ENCODE measurements around the gene KLC4. TPM values are rescaled to one million over a fixed set of nuclear protein-coding genes. Genes with fewer than 3 reads are reported as not detected.

KLC4 gene
- polyA plus RNA-seq, 1 experiment: 9.1 TPM

- peak within 1 kb of the TSS; percentile 89 for H3K4me3 ChIP-seq (ENCODE audit: low read depth, low read length)
- peak; percentile 85 for DNase-seq (ENCODE audit: low read depth, low spot score)
- POLR2A ChIA-PET: interaction anchor here (0.6 to 2.6 kb wide), 19 partner anchors 10 to 629 kb away, joined by 3 to 25 read pairs (median 4); partner anchors contain the start of genes CNPY3, CUL9, KLHDC3 and MEA1
- CTCF ChIA-PET: interaction anchor here (0.6 to 2.3 kb wide), 3 partner anchors 90 to 96 kb away, joined by 5 to 6 read pairs (median 6); no protein-coding TSS in a partner anchor
- TF ChIP-seq, protein P1, sequence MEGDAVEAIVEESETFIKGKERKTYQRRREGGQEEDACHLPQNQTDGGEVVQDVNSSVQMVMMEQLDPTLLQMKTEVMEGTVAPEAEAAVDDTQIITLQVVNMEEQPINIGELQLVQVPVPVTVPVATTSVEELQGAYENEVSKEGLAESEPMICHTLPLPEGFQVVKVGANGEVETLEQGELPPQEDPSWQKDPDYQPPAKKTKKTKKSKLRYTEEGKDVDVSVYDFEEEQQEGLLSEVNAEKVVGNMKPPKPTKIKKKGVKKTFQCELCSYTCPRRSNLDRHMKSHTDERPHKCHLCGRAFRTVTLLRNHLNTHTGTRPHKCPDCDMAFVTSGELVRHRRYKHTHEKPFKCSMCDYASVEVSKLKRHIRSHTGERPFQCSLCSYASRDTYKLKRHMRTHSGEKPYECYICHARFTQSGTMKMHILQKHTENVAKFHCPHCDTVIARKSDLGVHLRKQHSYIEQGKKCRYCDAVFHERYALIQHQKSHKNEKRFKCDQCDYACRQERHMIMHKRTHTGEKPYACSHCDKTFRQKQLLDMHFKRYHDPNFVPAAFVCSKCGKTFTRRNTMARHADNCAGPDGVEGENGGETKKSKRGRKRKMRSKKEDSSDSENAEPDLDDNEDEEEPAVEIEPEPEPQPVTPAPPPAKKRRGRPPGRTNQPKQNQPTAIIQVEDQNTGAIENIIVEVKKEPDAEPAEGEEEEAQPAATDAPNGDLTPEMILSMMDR (IDR thresholded peaks at IDR 0.05; ENCODE audit: low read depth, low read length): no peak
- peaks cover 4% of the 10 kb centered on the region; the same call in 1 of the 2 replicates for H3K9me3 ChIP-seq (ENCODE audit: control insufficient read depth, insufficient read depth, low read length)
- peak within 1 kb of the TSS; percentile 93 for H3K27ac ChIP-seq (ENCODE audit: low read depth, low read length)
- H3K27me3 ChIP-seq (ENCODE audit: control insufficient read depth, insufficient read depth, low read length): no peaks in the 10 kb centered on the region
Observed at GRCh38 chr6:43053545-43054205, 5.8 kb upstream of the KLC4 start, which contains the start of gene CUL7. Gene CUL7, minus strand, starts transcription at chr6:43053851. Its CDS starts 1,063 bp downstream, at chr6:43052788.

DNA sequence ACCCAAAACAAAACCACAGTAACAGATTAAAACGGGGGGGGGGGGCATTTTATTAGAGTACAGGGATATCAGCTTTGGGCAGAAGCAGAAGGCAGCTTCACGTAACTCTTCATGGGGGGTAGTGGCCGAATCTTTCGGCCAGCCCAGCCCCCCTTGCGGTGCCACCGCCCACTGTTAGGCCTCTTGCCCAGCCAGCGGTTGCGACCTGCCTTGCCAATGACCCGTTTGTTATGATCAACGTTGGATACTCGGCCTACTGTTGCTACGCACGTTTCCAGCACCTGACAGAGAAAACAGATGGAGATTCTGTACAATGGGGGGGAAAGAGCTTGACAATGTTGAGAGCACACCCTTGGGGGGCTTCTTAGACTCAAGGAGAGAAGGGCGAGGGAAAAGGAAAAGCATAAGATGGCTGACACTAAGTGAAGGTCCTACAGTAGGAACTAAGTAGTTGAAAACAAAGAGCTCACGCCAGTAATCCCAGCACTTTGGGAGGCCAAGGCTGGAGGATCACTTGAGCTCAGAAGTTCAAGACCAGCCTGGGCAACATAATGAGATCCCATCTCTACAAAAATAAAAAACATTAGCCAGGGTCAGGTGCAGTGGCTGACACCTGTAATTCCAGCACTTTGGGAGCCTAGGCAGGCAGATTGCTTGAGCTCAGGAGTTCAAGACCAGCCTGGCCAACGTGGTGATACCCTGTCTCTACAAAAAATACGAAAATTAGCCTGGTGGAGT lies 5.1 kb upstream of the KLC4 start:
- CTCF ChIA-PET: interaction anchor here (0.6 to 2.3 kb wide), 2 partner anchors 89 to 91 kb away, joined by 6 read pairs; no protein-coding TSS in a partner anchor
- peaks cover 4% of the 10 kb centered on the region; the same call in 1 of the 2 replicates for H3K9me3 ChIP-seq (ENCODE audit: control insufficient read depth, insufficient read depth, low read length)
- no peak for DNase-seq (ENCODE audit: low read depth, low spot score)
- POLR2A ChIA-PET: interaction anchor here (0.6 to 2.6 kb wide), 19 partner anchors 9 to 630 kb away, joined by 3 to 25 read pairs (median 4); partner anchors contain the start of genes CNPY3, CUL9, KLHDC3 and MEA1
- H3K4me3 ChIP-seq (ENCODE audit: low read depth, low read length): peak overlapping the region; percentile 89
- H3K27me3 ChIP-seq (ENCODE audit: control insufficient read depth, insufficient read depth, low read length): no peaks in the 10 kb centered on the region
- TF ChIP-seq, protein P1 (IDR thresholded peaks at IDR 0.05; ENCODE audit: low read depth, low read length): no peak
- H3K27ac ChIP-seq (ENCODE audit: low read depth, low read length): peak overlapping the region; percentile 42

GRCh38 chr6:43055966-43056365 lies 3.5 kb upstream of the KLC4 start:
- Histone ChIP-seq H3K27me3 (ENCODE audit: control insufficient read depth, insufficient read depth, low read length) (no peaks in the 10 kb centered on the region), H3K9me3 (ENCODE audit: control insufficient read depth, insufficient read depth, low read length) (peaks cover 4% of the 10 kb centered on the region; the same call in 1 of the 2 replicates), H3K4me3 (ENCODE audit: low read depth, low read length) (no peak overlapping the region), H3K27ac (ENCODE audit: low read depth, low read length) (no peak overlapping the region)
- POLR2A ChIA-PET: interaction anchor here (0.6 to 1.4 kb wide), 2 partner anchors 88 to 313 kb away, joined by 3 read pairs; partner anchors contain the start of gene ZNF318
- no peak for DNase-seq (ENCODE audit: low read depth, low spot score)
- CTCF ChIA-PET: no interaction called here
- TF ChIP-seq, protein P1 (IDR thresholded peaks at IDR 0.05; ENCODE audit: low read depth, low read length): no peak

DNA sequence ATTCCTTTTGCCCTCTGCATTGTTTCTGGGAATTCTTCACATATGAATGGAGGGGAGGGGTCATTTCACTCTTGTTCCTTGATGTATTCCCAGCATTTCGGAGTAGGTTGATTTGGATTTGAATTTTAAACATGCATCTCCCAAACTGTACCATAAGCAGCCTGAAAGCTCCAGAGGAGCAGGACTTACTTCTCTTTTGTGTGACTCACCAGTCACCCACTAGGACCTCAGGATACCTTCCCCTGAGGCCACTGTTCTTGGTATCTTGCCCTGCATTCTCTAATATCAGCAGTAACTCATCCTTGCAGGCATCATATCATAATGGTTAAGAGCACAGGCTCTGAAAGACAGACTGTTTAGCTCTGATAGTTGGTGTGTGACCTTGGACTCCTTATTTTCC lies 900 bp upstream of the KLC4 start:
- DNase-seq (ENCODE audit: low read depth, low spot score): no peak
- Histone ChIP-seq H3K4me3 (ENCODE audit: low read depth, low read length) (peak overlapping the region; percentile 100), H3K27me3 (ENCODE audit: control insufficient read depth, insufficient read depth, low read length) (no peaks in the 10 kb centered on the region), H3K9me3 (ENCODE audit: control insufficient read depth, insufficient read depth, low read length) (no peaks in the 10 kb centered on the region; the same call in 1 of the 2 replicates), H3K27ac (ENCODE audit: low read depth, low read length) (no peak overlapping the region)
- TF ChIP-seq, protein P1 (IDR thresholded peaks at IDR 0.05; ENCODE audit: low read depth, low read length): no peak
- CTCF ChIA-PET: interaction anchor here (0.8 to 1.4 kb wide), 2 partner anchors 70 to 156 kb away, joined by 4 read pairs; no protein-coding TSS in a partner anchor
- POLR2A ChIA-PET: interaction anchor here (0.7 to 2.4 kb wide), 2 partner anchors 17 to 153 kb away, joined by 3 to 21 read pairs; partner anchors contain the start of gene PTK7
